WTC11 (cell line): Measurements from ENCODE around the gene CFAP298. TPM values are rescaled to one million over a fixed set of nuclear protein-coding genes. Genes with fewer than 3 reads are reported as not detected.
"Not testable (repeated sequence)": the region's sequence is repeated elsewhere in the genome, so short reads cannot be mapped to it uniquely, and the experiment has no call there.

Experiments used
- ATAC-seq: fragments of 200-7000 bp; cut with Tn5 transposase; 2 replicates; pipeline ENCODE4 v1.10.0; 2021; ENCODE audit warnings: mild to moderate bottlenecking, moderate library complexity
- CTCF ChIA-PET: fragments of 300-600 bp; sonication (Branson Sonifier 250); formaldehyde crosslinking; loops from one replicate; lab custom pipeline; 2021; ENCODE audit warnings: antibody characterized with exemption; lab: Charles Lee
- POLR2A ChIA-PET: fragments of 350-600 bp; sonication (Branson Sonifier 250); formaldehyde crosslinking; loops from one replicate; lab custom pipeline; 2021; ENCODE audit warnings: antibody characterized with exemption; lab: Charles Lee
- DNase-seq: peaks from one replicate; pipeline ENCODE4 v3.0.0; 2021; ENCODE audit warnings: low spot score
- H3K27ac Mint-ChIP-seq: 2 replicates; pipeline ENCODE4 v1.8.0; 2021; ENCODE audit warnings: mixed read lengths
- H3K27me3 Mint-ChIP-seq: 2 replicates; pipeline ENCODE4 v1.8.0; 2021; ENCODE audit warnings: low read depth, mild to moderate bottlenecking, moderate library complexity, mixed read lengths
- H3K36me3 Mint-ChIP-seq: 2 replicates; pipeline ENCODE4 v1.8.0; 2021; ENCODE audit warnings: mixed read lengths
- H3K4me1 Mint-ChIP-seq: 2 replicates; pipeline ENCODE4 v1.8.0; 2022; ENCODE audit warnings: mixed read lengths
- H3K4me3 Mint-ChIP-seq: 2 replicates; pipeline ENCODE4 v1.8.0; 2021; ENCODE audit warnings: mild to moderate bottlenecking, moderate library complexity, mixed read lengths
- H3K9me3 Mint-ChIP-seq: 2 replicates; pipeline ENCODE4 v1.8.0; 2021; ENCODE audit warnings: mixed read lengths
- FOXK1 ChIP-seq: sonication (generic); formaldehyde crosslinking; IDR thresholded peaks from 2 replicates; pipeline ENCODE4 v1.8.0; 2022; ENCODE audit warnings: mild to moderate bottlenecking, moderate library complexity, missing genetic modification reagents
- FOXP1 ChIP-seq: sonication (generic); formaldehyde crosslinking; IDR thresholded peaks from 2 replicates; pipeline ENCODE4 v1.8.0; 2022; ENCODE audit warnings: missing genetic modification reagents, mild to moderate bottlenecking, moderate library complexity, borderline replicate concordance
- HMGA2 ChIP-seq: fragments of 250-450 bp; sonication (Bioruptor Pico); IDR thresholded peaks from 2 replicates; pipeline ENCODE4 v1.4.0; 2021; ENCODE audit warnings: mild to moderate bottlenecking, moderate library complexity
- RELA ChIP-seq: sonication (generic); formaldehyde crosslinking; IDR thresholded peaks from 2 replicates; pipeline ENCODE4 v1.8.1; 2022; ENCODE audit warnings: missing genetic modification reagents, mild to moderate bottlenecking, borderline replicate concordance
- TEAD1 ChIP-seq: sonication (generic); formaldehyde crosslinking; IDR thresholded peaks from 2 replicates; pipeline ENCODE4 v1.8.0; 2022; ENCODE audit warnings: mild to moderate bottlenecking, missing genetic modification reagents
- TEAD4 ChIP-seq: sonication (generic); formaldehyde crosslinking; IDR thresholded peaks from 2 replicates; pipeline ENCODE4 v1.8.0; 2022; ENCODE audit warnings: mild to moderate bottlenecking, missing genetic modification reagents
- total RNA-seq: library from RNA; stranded (reverse); gene quantifications from 3 replicates; pipeline ENCODE4 v1.2.3, GENCODE V29; 2021
- TF ChIP-seq, protein P1 (sequence below): fragments of 250-450 bp; sonication (Bioruptor Pico); IDR thresholded peaks from 2 replicates; pipeline ENCODE4 v1.9.0; 2021; ENCODE audit warnings: mild to moderate bottlenecking, borderline replicate concordance
- TF ChIP-seq, protein P2 (sequence below): sonication (generic); formaldehyde crosslinking; IDR thresholded peaks from 2 replicates; pipeline ENCODE4 v1.8.0; 2023; ENCODE audit warnings: missing genetic modification reagents, mild to moderate bottlenecking, borderline replicate concordance
- TF ChIP-seq, protein P3 (sequence below): sonication (generic); formaldehyde crosslinking; IDR thresholded peaks from 2 replicates; pipeline ENCODE4 v1.8.0; 2023; ENCODE audit warnings: mild to moderate bottlenecking, missing genetic modification reagents
- TF ChIP-seq, protein P4 (sequence below): sonication (generic); formaldehyde crosslinking; conservative IDR thresholded peaks from 2 replicates; pipeline ENCODE4 v1.8.1; 2023; ENCODE audit warnings: mild to moderate bottlenecking, low read depth, missing genetic modification reagents, moderate library complexity

The CFAP298 gene
- total RNA-seq, 1 experiment from 2014 or later: 98.1 TPM

DNA sequence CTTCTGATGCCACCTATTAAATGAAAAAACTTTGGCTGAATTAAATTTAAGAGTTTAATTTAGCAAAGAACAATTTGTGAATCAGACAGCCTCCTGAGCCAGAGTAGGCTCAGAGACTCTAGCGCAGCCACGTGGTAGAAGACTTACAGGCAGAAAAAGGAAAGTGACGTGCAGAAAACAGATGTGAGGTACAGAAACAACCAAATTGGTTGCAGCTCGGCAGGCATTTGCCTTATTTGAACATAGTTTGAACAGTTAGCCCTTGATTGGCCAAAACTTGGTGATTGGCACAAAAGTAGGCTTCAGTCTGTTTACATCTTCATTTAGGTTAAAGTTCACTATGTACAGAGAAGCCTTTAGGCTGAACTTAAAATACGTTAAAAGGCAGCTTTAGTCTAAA lies 49.8 kb downstream of the CFAP298 start (continued):
- TF ChIP-seq, protein P1, sequence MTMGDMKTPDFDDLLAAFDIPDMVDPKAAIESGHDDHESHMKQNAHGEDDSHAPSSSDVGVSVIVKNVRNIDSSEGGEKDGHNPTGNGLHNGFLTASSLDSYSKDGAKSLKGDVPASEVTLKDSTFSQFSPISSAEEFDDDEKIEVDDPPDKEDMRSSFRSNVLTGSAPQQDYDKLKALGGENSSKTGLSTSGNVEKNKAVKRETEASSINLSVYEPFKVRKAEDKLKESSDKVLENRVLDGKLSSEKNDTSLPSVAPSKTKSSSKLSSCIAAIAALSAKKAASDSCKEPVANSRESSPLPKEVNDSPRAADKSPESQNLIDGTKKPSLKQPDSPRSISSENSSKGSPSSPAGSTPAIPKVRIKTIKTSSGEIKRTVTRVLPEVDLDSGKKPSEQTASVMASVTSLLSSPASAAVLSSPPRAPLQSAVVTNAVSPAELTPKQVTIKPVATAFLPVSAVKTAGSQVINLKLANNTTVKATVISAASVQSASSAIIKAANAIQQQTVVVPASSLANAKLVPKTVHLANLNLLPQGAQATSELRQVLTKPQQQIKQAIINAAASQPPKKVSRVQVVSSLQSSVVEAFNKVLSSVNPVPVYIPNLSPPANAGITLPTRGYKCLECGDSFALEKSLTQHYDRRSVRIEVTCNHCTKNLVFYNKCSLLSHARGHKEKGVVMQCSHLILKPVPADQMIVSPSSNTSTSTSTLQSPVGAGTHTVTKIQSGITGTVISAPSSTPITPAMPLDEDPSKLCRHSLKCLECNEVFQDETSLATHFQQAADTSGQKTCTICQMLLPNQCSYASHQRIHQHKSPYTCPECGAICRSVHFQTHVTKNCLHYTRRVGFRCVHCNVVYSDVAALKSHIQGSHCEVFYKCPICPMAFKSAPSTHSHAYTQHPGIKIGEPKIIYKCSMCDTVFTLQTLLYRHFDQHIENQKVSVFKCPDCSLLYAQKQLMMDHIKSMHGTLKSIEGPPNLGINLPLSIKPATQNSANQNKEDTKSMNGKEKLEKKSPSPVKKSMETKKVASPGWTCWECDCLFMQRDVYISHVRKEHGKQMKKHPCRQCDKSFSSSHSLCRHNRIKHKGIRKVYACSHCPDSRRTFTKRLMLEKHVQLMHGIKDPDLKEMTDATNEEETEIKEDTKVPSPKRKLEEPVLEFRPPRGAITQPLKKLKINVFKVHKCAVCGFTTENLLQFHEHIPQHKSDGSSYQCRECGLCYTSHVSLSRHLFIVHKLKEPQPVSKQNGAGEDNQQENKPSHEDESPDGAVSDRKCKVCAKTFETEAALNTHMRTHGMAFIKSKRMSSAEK: no peak
- no peak for TF ChIP-seq FOXK1 (CRISPR knock-in tag)
- TF ChIP-seq RELA: no peak
- no peak for TF ChIP-seq TEAD4 (CRISPR knock-in tag)
- TF ChIP-seq, protein P2, sequence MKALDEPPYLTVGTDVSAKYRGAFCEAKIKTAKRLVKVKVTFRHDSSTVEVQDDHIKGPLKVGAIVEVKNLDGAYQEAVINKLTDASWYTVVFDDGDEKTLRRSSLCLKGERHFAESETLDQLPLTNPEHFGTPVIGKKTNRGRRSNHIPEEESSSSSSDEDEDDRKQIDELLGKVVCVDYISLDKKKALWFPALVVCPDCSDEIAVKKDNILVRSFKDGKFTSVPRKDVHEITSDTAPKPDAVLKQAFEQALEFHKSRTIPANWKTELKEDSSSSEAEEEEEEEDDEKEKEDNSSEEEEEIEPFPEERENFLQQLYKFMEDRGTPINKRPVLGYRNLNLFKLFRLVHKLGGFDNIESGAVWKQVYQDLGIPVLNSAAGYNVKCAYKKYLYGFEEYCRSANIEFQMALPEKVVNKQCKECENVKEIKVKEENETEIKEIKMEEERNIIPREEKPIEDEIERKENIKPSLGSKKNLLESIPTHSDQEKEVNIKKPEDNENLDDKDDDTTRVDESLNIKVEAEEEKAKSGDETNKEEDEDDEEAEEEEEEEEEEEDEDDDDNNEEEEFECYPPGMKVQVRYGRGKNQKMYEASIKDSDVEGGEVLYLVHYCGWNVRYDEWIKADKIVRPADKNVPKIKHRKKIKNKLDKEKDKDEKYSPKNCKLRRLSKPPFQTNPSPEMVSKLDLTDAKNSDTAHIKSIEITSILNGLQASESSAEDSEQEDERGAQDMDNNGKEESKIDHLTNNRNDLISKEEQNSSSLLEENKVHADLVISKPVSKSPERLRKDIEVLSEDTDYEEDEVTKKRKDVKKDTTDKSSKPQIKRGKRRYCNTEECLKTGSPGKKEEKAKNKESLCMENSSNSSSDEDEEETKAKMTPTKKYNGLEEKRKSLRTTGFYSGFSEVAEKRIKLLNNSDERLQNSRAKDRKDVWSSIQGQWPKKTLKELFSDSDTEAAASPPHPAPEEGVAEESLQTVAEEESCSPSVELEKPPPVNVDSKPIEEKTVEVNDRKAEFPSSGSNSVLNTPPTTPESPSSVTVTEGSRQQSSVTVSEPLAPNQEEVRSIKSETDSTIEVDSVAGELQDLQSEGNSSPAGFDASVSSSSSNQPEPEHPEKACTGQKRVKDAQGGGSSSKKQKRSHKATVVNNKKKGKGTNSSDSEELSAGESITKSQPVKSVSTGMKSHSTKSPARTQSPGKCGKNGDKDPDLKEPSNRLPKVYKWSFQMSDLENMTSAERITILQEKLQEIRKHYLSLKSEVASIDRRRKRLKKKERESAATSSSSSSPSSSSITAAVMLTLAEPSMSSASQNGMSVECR (CRISPR knock-in tag): no peak
- TF ChIP-seq, protein P3, sequence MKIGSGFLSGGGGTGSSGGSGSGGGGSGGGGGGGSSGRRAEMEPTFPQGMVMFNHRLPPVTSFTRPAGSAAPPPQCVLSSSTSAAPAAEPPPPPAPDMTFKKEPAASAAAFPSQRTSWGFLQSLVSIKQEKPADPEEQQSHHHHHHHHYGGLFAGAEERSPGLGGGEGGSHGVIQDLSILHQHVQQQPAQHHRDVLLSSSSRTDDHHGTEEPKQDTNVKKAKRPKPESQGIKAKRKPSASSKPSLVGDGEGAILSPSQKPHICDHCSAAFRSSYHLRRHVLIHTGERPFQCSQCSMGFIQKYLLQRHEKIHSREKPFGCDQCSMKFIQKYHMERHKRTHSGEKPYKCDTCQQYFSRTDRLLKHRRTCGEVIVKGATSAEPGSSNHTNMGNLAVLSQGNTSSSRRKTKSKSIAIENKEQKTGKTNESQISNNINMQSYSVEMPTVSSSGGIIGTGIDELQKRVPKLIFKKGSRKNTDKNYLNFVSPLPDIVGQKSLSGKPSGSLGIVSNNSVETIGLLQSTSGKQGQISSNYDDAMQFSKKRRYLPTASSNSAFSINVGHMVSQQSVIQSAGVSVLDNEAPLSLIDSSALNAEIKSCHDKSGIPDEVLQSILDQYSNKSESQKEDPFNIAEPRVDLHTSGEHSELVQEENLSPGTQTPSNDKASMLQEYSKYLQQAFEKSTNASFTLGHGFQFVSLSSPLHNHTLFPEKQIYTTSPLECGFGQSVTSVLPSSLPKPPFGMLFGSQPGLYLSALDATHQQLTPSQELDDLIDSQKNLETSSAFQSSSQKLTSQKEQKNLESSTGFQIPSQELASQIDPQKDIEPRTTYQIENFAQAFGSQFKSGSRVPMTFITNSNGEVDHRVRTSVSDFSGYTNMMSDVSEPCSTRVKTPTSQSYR (CRISPR knock-in tag): no peak

DNA sequence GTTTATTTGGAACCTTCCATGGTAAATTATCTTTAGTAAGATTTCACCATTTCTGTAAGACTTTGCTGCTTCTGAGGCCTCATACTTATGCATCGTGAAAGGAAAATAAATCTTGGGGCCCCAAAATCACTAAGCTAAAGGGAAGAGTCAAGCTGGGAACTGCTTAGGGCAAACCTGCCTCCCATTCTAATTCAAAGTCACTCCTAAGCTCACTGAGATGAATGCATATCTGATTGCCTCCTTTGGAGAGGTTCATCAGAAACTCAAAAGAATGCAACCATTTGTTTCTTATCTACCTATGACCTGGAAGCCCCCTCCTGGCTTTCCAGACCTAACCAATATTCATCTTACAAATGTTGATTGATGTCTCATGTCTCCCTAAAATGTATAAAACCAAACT lies 50.7 kb downstream of the CFAP298 start:
- DNase-seq, POLR2A ChIA-PET, H3K27me3 Mint-ChIP-seq: not testable (repeated sequence)
- H3K9me3 Mint-ChIP-seq: peaks cover 28% of the 10 kb centered on the region
- peak; percentile 66; the same call in 1 of the 2 replicates for TF ChIP-seq TEAD1 (CRISPR knock-in tag)
- CTCF ChIA-PET: interaction anchor here (0.7 to 3.9 kb wide), 17 partner anchors 8 to 255 kb away, joined by 3 to 50 read pairs (median 4); partner anchors contain the start of gene URB1
- peak overlapping the region; percentile 14 for H3K4me3 Mint-ChIP-seq
- peak; percentile 27 for ATAC-seq
- peak overlapping the region; percentile 94 for H3K27ac Mint-ChIP-seq
- H3K36me3 Mint-ChIP-seq: peaks cover 25% of the 10 kb centered on the region
- peaks cover 52% of the 10 kb centered on the region for H3K4me1 Mint-ChIP-seq

- TF ChIP-seq, protein P4, sequence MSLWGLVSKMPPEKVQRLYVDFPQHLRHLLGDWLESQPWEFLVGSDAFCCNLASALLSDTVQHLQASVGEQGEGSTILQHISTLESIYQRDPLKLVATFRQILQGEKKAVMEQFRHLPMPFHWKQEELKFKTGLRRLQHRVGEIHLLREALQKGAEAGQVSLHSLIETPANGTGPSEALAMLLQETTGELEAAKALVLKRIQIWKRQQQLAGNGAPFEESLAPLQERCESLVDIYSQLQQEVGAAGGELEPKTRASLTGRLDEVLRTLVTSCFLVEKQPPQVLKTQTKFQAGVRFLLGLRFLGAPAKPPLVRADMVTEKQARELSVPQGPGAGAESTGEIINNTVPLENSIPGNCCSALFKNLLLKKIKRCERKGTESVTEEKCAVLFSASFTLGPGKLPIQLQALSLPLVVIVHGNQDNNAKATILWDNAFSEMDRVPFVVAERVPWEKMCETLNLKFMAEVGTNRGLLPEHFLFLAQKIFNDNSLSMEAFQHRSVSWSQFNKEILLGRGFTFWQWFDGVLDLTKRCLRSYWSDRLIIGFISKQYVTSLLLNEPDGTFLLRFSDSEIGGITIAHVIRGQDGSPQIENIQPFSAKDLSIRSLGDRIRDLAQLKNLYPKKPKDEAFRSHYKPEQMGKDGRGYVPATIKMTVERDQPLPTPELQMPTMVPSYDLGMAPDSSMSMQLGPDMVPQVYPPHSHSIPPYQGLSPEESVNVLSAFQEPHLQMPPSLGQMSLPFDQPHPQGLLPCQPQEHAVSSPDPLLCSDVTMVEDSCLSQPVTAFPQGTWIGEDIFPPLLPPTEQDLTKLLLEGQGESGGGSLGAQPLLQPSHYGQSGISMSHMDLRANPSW (CRISPR knock-in tag): no peak
- TF ChIP-seq HMGA2 (CRISPR knock-in tag) (no peak), FOXP1 (no peak)
- TF ChIP-seq, all 79 proteins: peak for 0
- CTCF ChIA-PET: interaction anchor here (0.7 to 3.9 kb wide), 13 partner anchors 8 to 255 kb away, joined by 3 to 50 read pairs (median 4); partner anchors contain the start of gene SYNJ1
- POLR2A ChIA-PET: no interaction called here
- Mint-ChIP-seq H3K36me3 (peaks cover 19% of the 10 kb centered on the region), H3K4me3 (peak overlapping the region; percentile 14; the same call in 1 of the 2 replicates), H3K27ac (peak overlapping the region; percentile 67), H3K27me3 (no peaks in the 10 kb centered on the region), H3K4me1 (peaks cover 54% of the 10 kb centered on the region), H3K9me3 (peaks cover 22% of the 10 kb centered on the region)
- ATAC-seq: peak; percentile 61
- DNase-seq: no peak
Measured at GRCh38 chr21:32560896-32561295, 51.3 kb downstream of the CFAP298 start.
